HepG2 (cell line): ENCODE data around the gene OR10AD1. TPM values are rescaled to one million over a fixed set of nuclear protein-coding genes. Genes with fewer than 3 reads are reported as not detected.

Source experiments
- ATAC-seq: fragments of 200-7000 bp; cut with Tn5 transposase; 3 replicates; pipeline ENCODE4 v1.9.1; 2020; ENCODE audit warnings: mild to moderate bottlenecking, moderate library complexity
- BruUV-seq: library from RNA; stranded (reverse); fragments of 400-500 nt; replicated peaks from 2 replicates; lab custom pipeline; 2021; lab: Mats Ljungman, UMichigan
- CTCF ChIA-PET: fragments of 300-600 bp; formaldehyde crosslinking; extraction: SDS; loops from one replicate; lab custom pipeline; 2021; ENCODE audit warnings: low total read pairs, inconsistent platforms, low intra/inter-chr PET ratio; lab: Yijun Ruan, JAX
- POLR2A ChIA-PET: fragments of 350-600 bp; sonication (Branson Sonifier 250); formaldehyde crosslinking; loops from one replicate; lab custom pipeline; 2020; ENCODE audit warnings: antibody characterized with exemption, inconsistent platforms; lab: Yijun Ruan, JAX
- DNase-seq: peaks from one replicate; pipeline ENCODE4 v3.0.0-alpha.2; 2015; ENCODE audit warnings: low spot score
- FAIRE-seq: peaks from 3 replicates; lab custom pipeline; 2011; peaks lifted over from hg19 to GRCh38; lab: Jason Lieb, UNC
- H2AFZ ChIP-seq: one replicate; pipeline ENCODE4 v1.6.1; 2011; ENCODE audit warnings: low read length, inconsistent platforms
- H3K27ac ChIP-seq: fragments of 300-600 bp; 3 replicates; pipeline ENCODE4 v1.8.0; 2011; ENCODE audit warnings: mixed run types, mild to moderate bottlenecking, mixed read lengths, low read length, inconsistent platforms; ENCODE audit not compliant: insufficient read depth; ENCODE audit errors: extremely low read length
- H3K27me3 ChIP-seq, 2 experiments: fragments of 200-600 bp in 1 of 2; 2 replicates in 1 of 2; 3 replicates in 1 of 2; pipeline versions ENCODE4 v1.6.0 to v1.8.0; 2011; ENCODE audit warnings: low read length in 2 of 2, mild to moderate bottlenecking in 2 of 2, moderate library complexity in 2 of 2, inconsistent platforms in 1 of 2; ENCODE audit not compliant: insufficient read depth in 2 of 2, control insufficient read depth in 1 of 2
- H3K36me3 ChIP-seq, 2 experiments: fragments of 200-600 bp in 1 of 2; replicated peaks in 1 of 2; 2 replicates in 1 of 2; 3 replicates in 1 of 2; pipeline versions ENCODE4 v1.5.1 to v1.8.0; 2011; ENCODE audit warnings: low read length in 2 of 2, inconsistent platforms in 1 of 2; ENCODE audit not compliant: insufficient read depth in 2 of 2, control insufficient read depth in 1 of 2
- H3K4me1 ChIP-seq: 2 replicates; pipeline ENCODE4 v1.5.1; 2012; ENCODE audit warnings: low read length, inconsistent platforms; ENCODE audit not compliant: insufficient read depth
- H3K4me2 ChIP-seq: 2 replicates; pipeline ENCODE4 v1.6.0; 2011; ENCODE audit warnings: low read depth, low read length, inconsistent platforms
- H3K4me3 ChIP-seq, 3 experiments: fragments of 200-600 bp in 1 of 3; sonication (generic), shearing (Covaris generic) in 1 of 3; replicated peaks in 1 of 3; 2 replicates each; pipeline ENCODE4 v1.5.1; 2011 to 2016; ENCODE audit warnings: low read length in 3 of 3, inconsistent platforms in 2 of 3, low read depth in 2 of 3, mild to moderate bottlenecking in 2 of 3, control low read depth in 1 of 3, mixed read lengths in 1 of 3; ENCODE audit not compliant: insufficient read depth in 1 of 3
- H3K79me2 ChIP-seq: one replicate; pipeline ENCODE4 v1.6.1; 2011; ENCODE audit warnings: low read length, inconsistent platforms; ENCODE audit not compliant: insufficient read depth
- H3K9ac ChIP-seq: 2 replicates; pipeline ENCODE4 v1.6.0; 2011; ENCODE audit warnings: mild to moderate bottlenecking, low read depth, low read length, inconsistent platforms; ENCODE audit not compliant: insufficient read depth
- H3K9me3 ChIP-seq: 2 replicates; pipeline ENCODE4 v1.5.1; 2012; ENCODE audit warnings: mild to moderate bottlenecking, low read length
- H4K20me1 ChIP-seq: 2 replicates; pipeline ENCODE4 v1.6.0; 2011; ENCODE audit warnings: inconsistent platforms, mild to moderate bottlenecking, low read length, moderate library complexity; ENCODE audit not compliant: insufficient read depth
- AKAP8 ChIP-seq: sonication (generic); formaldehyde crosslinking; IDR thresholded peaks from 2 replicates; pipeline ENCODE4 v1.5.1; 2020; ENCODE audit warnings: mild to moderate bottlenecking, missing genetic modification reagents
- ARHGAP35 ChIP-seq: sonication (generic); formaldehyde crosslinking; IDR thresholded peaks from 2 replicates; pipeline ENCODE4 v1.9.0; 2022; ENCODE audit warnings: mild to moderate bottlenecking, inconsistent platforms, moderate library complexity, missing genetic modification reagents, borderline replicate concordance
- GTF3A ChIP-seq: sonication (generic); formaldehyde crosslinking; conservative IDR thresholded peaks from 2 replicates; pipeline ENCODE4 v1.4.0; 2020; ENCODE audit warnings: mild to moderate bottlenecking, missing genetic modification reagents
- KAT2B ChIP-seq: fragments of 150-350 bp; IDR thresholded peaks from 2 replicates; pipeline ENCODE4 v1.6.1; 2014; ENCODE audit warnings: low read depth, low read length, borderline replicate concordance
- KDM6A ChIP-seq: IDR thresholded peaks from 2 replicates; pipeline ENCODE4 v1.6.1; 2016; ENCODE audit warnings: low read depth
- NR3C1 ChIP-seq: sonication (generic); formaldehyde crosslinking; IDR thresholded peaks from 2 replicates; pipeline ENCODE4 v1.4.0; 2020; ENCODE audit warnings: missing genetic modification reagents
- POLR2A ChIP-seq, 2 experiments: IDR thresholded peaks; 2 replicates each; pipeline ENCODE4 v1.6.1; 2011; ENCODE audit warnings: low read depth in 2 of 2, low read length in 2 of 2, mild to moderate bottlenecking in 1 of 2, moderate library complexity in 1 of 2; ENCODE audit not compliant: insufficient read depth in 1 of 2
- PRMT3 ChIP-seq: sonication (generic); formaldehyde crosslinking; IDR thresholded peaks from 2 replicates; pipeline ENCODE4 v1.8.1; 2022; ENCODE audit warnings: low read depth, mild to moderate bottlenecking, moderate library complexity, missing genetic modification reagents, borderline replicate concordance
- RFX5 ChIP-seq: IDR thresholded peaks from 2 replicates; pipeline ENCODE4 v1.6.1; 2011; ENCODE audit warnings: low read depth, low read length, improper control_type of control experiment
- RFXANK ChIP-seq: IDR thresholded peaks from 2 replicates; pipeline ENCODE4 v1.6.1; 2016
- SMYD3 ChIP-seq: sonication (generic); formaldehyde crosslinking; IDR thresholded peaks from 2 replicates; pipeline ENCODE4 v1.8.1; 2023; ENCODE audit warnings: mild to moderate bottlenecking, missing genetic modification reagents
- ZBTB20 ChIP-seq: sonication (generic); formaldehyde crosslinking; IDR thresholded peaks from 2 replicates; pipeline ENCODE4 v1.8.1; 2023; ENCODE audit warnings: missing genetic modification reagents, low read depth, mild to moderate bottlenecking, borderline replicate concordance
- ZBTB21 ChIP-seq: sonication (generic); formaldehyde crosslinking; IDR thresholded peaks from 2 replicates; pipeline ENCODE4 v1.4.0; 2020; ENCODE audit warnings: missing genetic modification reagents
- ZNF101 ChIP-seq: sonication (generic); formaldehyde crosslinking; IDR thresholded peaks from 2 replicates; pipeline ENCODE4 v1.4.0; 2020; ENCODE audit warnings: mild to moderate bottlenecking, low read depth, missing genetic modification reagents, borderline replicate concordance
- ZNF891 ChIP-seq: sonication (generic); formaldehyde crosslinking; IDR thresholded peaks from 2 replicates; pipeline ENCODE4 v1.5.0; 2020; ENCODE audit warnings: mild to moderate bottlenecking, missing genetic modification reagents
- ZSCAN21 ChIP-seq: sonication (generic); formaldehyde crosslinking; IDR thresholded peaks from 2 replicates; pipeline ENCODE4 v1.8.0; 2022; ENCODE audit warnings: mild to moderate bottlenecking, missing genetic modification reagents, moderate library complexity, borderline replicate concordance
- ZSCAN22 ChIP-seq: sonication (generic); formaldehyde crosslinking; IDR thresholded peaks from 2 replicates; pipeline ENCODE4 v1.4.0; 2020; ENCODE audit warnings: mild to moderate bottlenecking, missing genetic modification reagents
- WGBS: methylation state at CpG from one replicate; pipeline ENCODE4 v1.1.6; 2017; ENCODE audit warnings: low lambda C conversion rate; 5-methylcytosine and 5-hydroxymethylcytosine counted together
- in situ Hi-C: cut with HindIII; loops from 2 replicates; pipeline ENCODE4 v1.10.0; 2017; ENCODE audit warnings: low pct_unique_long_range_greater_than_20kb; ENCODE audit not compliant: extremely low pct_ligation_motif_present
- intact Hi-C: fragments of 100-400 bp; cut with micrococcal nuclease; formaldehyde crosslinking; loops from one replicate; pipeline ENCODE4 v1.10.0; 2022; ENCODE audit not compliant: unreplicated experiment
- polyA plus RNA-seq, 8 experiments: library from polyadenylated mRNA; depleted of rRNA in 3 of 8; stranded (reverse) in 7 of 8; unstranded in 1 of 8; fragments of >200 nt; fragmentation: Illumina TruSeq in 4 of 8; extraction: Trizol in 4 of 8; gene quantifications; 2 replicates each; pipeline versions ENCODE4 v1.2.1 to v1.2.3, GENCODE V29; 2011 to 2016; ENCODE audit warnings: low read depth in 4 of 8, missing spikeins in 1 of 8, mixed read lengths in 1 of 8; ENCODE audit not compliant: insufficient read depth in 1 of 8
- total RNA-seq, 5 experiments: library from RNA; depleted of rRNA; stranded (reverse); fragments of >200 nt; fragmentation: Illumina TruSeq; extraction: Trizol; gene quantifications; 2 replicates each; pipeline ENCODE4 v1.2.3, GENCODE V29; 2016; ENCODE audit warnings: low read depth in 1 of 5
- TF ChIP-seq, protein P1 (sequence below): IDR thresholded peaks from 2 replicates; pipeline ENCODE4 v1.6.1; 2012; ENCODE audit warnings: low read length, improper control_type of control experiment
- TF ChIP-seq, protein P2 (sequence below): sonication (generic); formaldehyde crosslinking; IDR thresholded peaks from 2 replicates; pipeline ENCODE4 v1.5.0; 2020; ENCODE audit warnings: missing genetic modification reagents

The OR10AD1 gene
- total and polyA plus RNA-seq, 2 of the 13 experiments (the other 11 are each of a cell fraction or from before 2014, with no cell fraction given), result not detected

DNA sequence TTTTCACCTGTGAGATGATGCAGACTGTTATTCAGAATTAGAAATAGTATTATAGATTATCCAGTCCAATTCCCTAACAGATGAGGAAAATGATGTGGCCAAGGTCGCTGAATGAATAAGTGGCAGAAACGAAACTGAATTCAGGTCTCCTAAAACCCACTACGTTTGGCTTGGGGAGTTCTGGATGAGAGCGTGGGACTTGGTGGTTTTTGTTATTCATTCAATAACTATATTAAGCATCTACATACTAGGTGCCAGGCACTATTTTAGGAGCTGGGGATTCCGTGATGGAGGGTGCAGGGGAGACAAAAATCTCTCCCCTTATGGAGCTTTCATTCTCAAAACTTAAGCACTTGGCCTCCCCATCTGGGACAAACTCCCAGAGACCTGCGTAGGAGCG, 20.5 kb downstream of the OR10AD1 start:
- Histone ChIP-seq H3K27ac (no peak overlapping the region), H3K27me3 (peaks cover 2 to 63% of the 10 kb centered on the region in 2 experiments; a peak in 4 of 5 replicates), H3K4me3 (no peak overlapping the region), H3K36me3 (no peaks in the 10 kb centered on the region), H3K4me1 (0 out of 2 replicates have a peak, but pooled peaks cover 7% of the 10 kb centered on the region), H3K9me3 (no peaks in the 10 kb centered on the region), H3K9ac (no peak overlapping the region), H2AFZ (no peak overlapping the region), H3K4me2 (peak overlapping the region; percentile 53), H4K20me1 (no peaks in the 10 kb centered on the region), H3K79me2 (no peaks in the 10 kb centered on the region)
- no peak for FAIRE-seq
- BruUV-seq, result no TSS peak
- no peak for DNase-seq
- 18% methylated on average over 7 of the region's 7 CpGs for WGBS
- TF ChIP-seq, protein P1, sequence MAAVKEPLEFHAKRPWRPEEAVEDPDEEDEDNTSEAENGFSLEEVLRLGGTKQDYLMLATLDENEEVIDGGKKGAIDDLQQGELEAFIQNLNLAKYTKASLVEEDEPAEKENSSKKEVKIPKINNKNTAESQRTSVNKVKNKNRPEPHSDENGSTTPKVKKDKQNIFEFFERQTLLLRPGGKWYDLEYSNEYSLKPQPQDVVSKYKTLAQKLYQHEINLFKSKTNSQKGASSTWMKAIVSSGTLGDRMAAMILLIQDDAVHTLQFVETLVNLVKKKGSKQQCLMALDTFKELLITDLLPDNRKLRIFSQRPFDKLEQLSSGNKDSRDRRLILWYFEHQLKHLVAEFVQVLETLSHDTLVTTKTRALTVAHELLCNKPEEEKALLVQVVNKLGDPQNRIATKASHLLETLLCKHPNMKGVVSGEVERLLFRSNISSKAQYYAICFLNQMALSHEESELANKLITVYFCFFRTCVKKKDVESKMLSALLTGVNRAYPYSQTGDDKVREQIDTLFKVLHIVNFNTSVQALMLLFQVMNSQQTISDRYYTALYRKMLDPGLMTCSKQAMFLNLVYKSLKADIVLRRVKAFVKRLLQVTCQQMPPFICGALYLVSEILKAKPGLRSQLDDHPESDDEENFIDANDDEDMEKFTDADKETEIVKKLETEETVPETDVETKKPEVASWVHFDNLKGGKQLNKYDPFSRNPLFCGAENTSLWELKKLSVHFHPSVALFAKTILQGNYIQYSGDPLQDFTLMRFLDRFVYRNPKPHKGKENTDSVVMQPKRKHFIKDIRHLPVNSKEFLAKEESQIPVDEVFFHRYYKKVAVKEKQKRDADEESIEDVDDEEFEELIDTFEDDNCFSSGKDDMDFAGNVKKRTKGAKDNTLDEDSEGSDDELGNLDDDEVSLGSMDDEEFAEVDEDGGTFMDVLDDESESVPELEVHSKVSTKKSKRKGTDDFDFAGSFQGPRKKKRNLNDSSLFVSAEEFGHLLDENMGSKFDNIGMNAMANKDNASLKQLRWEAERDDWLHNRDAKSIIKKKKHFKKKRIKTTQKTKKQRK, result no peak
- TF ChIP-seq AKAP8 (CRISPR knock-in tag) (no peak), KAT2B (no peak), POLR2A (IDR thresholded peaks at IDR 0.05; ENCODE audit: insufficient read depth in 1 of 2, low read depth in 2 of 2, low read length in 2 of 2) (no peak), PRMT3 (CRISPR knock-in tag) (no peak), KDM6A (no peak), RFX5 (no peak), ZBTB20 (CRISPR knock-in tag) (no peak), ZSCAN21 (CRISPR knock-in tag) (no peak), GTF3A (CRISPR knock-in tag) (no peak), NR3C1 (CRISPR knock-in tag) (no peak), ZNF891 (no peak), ZNF101 (CRISPR knock-in tag) (no peak), ZSCAN22 (no peak), ZBTB21 (CRISPR knock-in tag) (no peak), RFXANK (CRISPR knock-in tag) (no peak), SMYD3 (no peak), ARHGAP35 (no peak)
- TF ChIP-seq, protein P2, sequence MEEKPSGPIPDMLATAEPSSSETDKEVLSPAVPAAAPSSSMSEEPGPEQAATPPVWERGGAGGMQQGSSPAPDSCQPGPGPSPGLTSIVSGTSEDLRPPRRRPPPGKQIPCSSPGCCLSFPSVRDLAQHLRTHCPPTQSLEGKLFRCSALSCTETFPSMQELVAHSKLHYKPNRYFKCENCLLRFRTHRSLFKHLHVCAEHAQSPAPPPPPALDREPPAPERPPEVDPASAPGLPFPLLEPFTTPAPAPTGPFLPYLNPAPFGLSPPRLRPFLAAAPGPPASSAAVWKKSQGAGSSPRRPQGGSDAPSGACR (CRISPR knock-in tag), result no peak
- no peak for ATAC-seq
- intact Hi-C loops, result loop anchor here (10.0 kb wide), 1 partner anchor 432 kb away; no protein-coding TSS in a partner anchor
- in situ Hi-C loops, result no loop called here
- ChIA-PET POLR2A (no interaction called here), CTCF (no interaction called here)
